Activated CD4-positive, alpha-beta T cell treated with anti-CD3 and anti-CD28 coated beads for 48 hours (primary cell): ENCODE results near the gene SLC6A20.
A peak's percentile ranks its signal among the peaks of the same experiment; 100 is the strongest.
"Not testable (repeated sequence)": the region's sequence is repeated elsewhere in the genome, so short reads cannot be mapped to it uniquely, and the experiment has no call there.

ENCODE experiments used
- DNase-seq: peaks from one replicate; pipeline ENCODE4 v3.0.0-alpha.2; 2020

SLC6A20 gene

GRCh38 chr3:45756055-45756454 lies 40.3 kb downstream of the SLC6A20 start:
- no peak for DNase-seq

- no peak for DNase-seq
Measured at GRCh38 chr3:45754461-45754860, 41.9 kb downstream of the SLC6A20 start.

GRCh38 chr3:45753095-45753494 lies 43.2 kb downstream of the SLC6A20 start:
- DNase-seq = no peak

GRCh38 chr3:45751537-45752242 lies 44.6 kb downstream of the SLC6A20 start:
- DNase-seq = no peak

GRCh38 chr3:45749880-45750279 lies 46.5 kb downstream of the SLC6A20 start:
- DNase-seq = no peak

GRCh38 chr3:45749036-45749600 lies 47.2 kb downstream of the SLC6A20 start:
- DNase-seq = not testable (repeated sequence)

GRCh38 chr3:45748068-45748467 lies 48.3 kb downstream of the SLC6A20 start:
- no peak for DNase-seq

GRCh38 chr3:45746777-45747622 lies 49.3 kb downstream of the SLC6A20 start:
- DNase-seq = no peak

- DNase-seq = no peak
Measured at GRCh38 chr3:45746165-45746776, 50.1 kb downstream of the SLC6A20 start.

- no peak for DNase-seq
Measured at GRCh38 chr3:45742461-45743089, 53.8 kb downstream of the SLC6A20 start.

- DNase-seq = no peak
Measured at GRCh38 chr3:45741742-45742460, 54.4 kb downstream of the SLC6A20 start.

GRCh38 chr3:45741247-45741646 lies 55.1 kb downstream of the SLC6A20 start:
- DNase-seq = no peak

- no peak for DNase-seq
Measured at GRCh38 chr3:45739991-45740390, 56.3 kb downstream of the SLC6A20 start.

GRCh38 chr3:45737234-45737633 lies 59.1 kb downstream of the SLC6A20 start:
- no peak for DNase-seq

- peak; percentile 26 for DNase-seq
Measured at GRCh38 chr3:45736707-45737106, 59.6 kb downstream of the SLC6A20 start.

GRCh38 chr3:45730409-45731154 lies 65.8 kb downstream of the SLC6A20 start:
- DNase-seq = no peak

- no peak for DNase-seq
Measured at GRCh38 chr3:45729614-45730013, 66.7 kb downstream of the SLC6A20 start.

GRCh38 chr3:45724911-45725310 lies 71.4 kb downstream of the SLC6A20 start:
- DNase-seq = no peak

- no peak for DNase-seq
Measured at GRCh38 chr3:45719655-45720487, 76.5 kb downstream of the SLC6A20 start.

GRCh38 chr3:45716790-45717336 lies 79.5 kb downstream of the SLC6A20 start:
- no peak for DNase-seq
